Measurements from ENCODE around the gene KAZALD1. TPM values are rescaled to one million over a fixed set of nuclear protein-coding genes. Genes with fewer than 3 reads are reported as not detected.

The KAZALD1 gene
- total RNA-seq, 4 donors from 2014 or later, result 2.2 to 6.1 (median 2.7) TPM

DNA sequence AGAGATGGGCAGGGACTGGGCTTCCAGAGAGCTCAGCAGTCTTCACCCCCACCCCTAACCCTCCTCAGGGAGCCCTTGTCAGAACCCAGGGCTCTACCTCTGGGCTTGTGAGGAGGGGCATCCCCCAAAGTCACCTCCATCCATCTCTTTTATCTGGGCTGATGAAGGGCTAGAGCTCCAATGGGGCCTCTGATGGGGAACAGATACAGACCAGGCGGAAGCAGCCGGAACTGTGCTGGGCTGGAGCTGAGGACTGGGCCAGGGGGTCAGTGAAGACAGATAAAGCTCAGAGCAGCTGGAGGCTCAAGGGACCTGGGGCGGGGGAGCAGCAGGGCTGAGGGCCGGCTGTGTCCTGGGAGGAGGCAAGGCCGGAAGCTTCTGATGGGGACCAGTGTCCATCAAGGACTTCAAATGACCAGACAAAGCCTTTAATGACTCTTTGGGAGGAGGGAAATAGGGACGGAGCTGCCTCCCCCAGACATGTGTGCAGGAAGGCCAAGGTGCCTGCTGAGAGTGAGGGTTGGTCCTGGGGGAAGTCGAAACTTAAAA, 10.2 kb downstream of the KAZALD1 start:
- H3K4me3 ChIP-seq (ENCODE audit: low read depth, poor library complexity, severe bottlenecking), result no peak overlapping the region
- no peak for TF ChIP-seq POLR2A (IDR thresholded peaks at IDR 0.05)
- TF ChIP-seq, protein P1, sequence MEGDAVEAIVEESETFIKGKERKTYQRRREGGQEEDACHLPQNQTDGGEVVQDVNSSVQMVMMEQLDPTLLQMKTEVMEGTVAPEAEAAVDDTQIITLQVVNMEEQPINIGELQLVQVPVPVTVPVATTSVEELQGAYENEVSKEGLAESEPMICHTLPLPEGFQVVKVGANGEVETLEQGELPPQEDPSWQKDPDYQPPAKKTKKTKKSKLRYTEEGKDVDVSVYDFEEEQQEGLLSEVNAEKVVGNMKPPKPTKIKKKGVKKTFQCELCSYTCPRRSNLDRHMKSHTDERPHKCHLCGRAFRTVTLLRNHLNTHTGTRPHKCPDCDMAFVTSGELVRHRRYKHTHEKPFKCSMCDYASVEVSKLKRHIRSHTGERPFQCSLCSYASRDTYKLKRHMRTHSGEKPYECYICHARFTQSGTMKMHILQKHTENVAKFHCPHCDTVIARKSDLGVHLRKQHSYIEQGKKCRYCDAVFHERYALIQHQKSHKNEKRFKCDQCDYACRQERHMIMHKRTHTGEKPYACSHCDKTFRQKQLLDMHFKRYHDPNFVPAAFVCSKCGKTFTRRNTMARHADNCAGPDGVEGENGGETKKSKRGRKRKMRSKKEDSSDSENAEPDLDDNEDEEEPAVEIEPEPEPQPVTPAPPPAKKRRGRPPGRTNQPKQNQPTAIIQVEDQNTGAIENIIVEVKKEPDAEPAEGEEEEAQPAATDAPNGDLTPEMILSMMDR (IDR thresholded peaks at IDR 0.05), result no peak
- WGBS, 2 donors, result 69 to 76% methylated on average over 7 of the region's 7 CpGs
- intact Hi-C loops (cut with DNase I; ENCODE audit: low total_unique reads), result no loop called here
- DNase-seq (ENCODE audit: low spot score in 2 of 2), result no peak

DNA sequence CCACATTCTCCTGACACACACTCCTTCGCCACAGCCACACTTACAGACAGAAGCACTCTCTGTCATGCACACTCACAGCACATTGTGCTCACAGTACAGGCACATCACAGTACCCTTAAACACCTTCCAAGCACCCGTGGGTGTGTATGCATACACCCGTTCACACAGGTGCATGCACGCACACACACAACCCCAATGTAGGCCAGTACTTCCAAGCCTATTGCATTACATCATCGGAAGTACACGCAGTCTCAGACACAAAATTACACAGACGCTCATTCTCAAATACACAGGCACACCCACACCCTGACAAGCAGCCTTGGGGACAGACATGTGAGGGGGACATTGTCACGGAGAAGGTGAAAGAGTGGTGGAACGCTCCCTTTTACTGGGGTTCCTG, 11.1 kb downstream of the KAZALD1 start:
- TF ChIP-seq, protein P1 (IDR thresholded peaks at IDR 0.05), result no peak
- TF ChIP-seq POLR2A (IDR thresholded peaks at IDR 0.05), result no peak
- 56 to 65% methylated on average over 9 of the region's 9 CpGs for WGBS, 2 donors
- intact Hi-C loops (cut with DNase I; ENCODE audit: low total_unique reads), result no loop called here
- no peak for DNase-seq (ENCODE audit: low spot score in 2 of 2)
- no peak overlapping the region for H3K4me3 ChIP-seq (ENCODE audit: low read depth, poor library complexity, severe bottlenecking)

DNA sequence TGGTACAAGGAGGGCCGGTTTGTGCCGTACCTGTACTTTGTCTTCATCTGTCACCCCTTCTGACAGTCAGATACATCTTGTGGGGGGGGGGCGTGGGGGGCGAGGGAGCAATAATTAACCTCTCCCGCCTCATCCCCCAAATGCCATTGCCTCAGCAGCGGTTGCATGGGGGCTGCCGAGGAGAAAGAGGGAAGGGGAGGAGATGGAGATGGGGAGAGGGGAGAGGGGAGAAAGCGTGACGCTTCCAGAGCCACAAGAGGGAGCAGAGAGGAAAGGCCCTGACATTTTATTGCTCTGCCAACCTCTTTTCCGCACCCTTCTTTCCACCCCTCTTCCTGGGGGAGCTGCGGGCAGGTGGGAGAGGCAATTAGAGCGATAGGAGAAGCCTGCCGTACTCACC, 11.8 kb downstream of the KAZALD1 start:
- DNase-seq (ENCODE audit: low spot score in 2 of 2), result no peak
- no peak overlapping the region for H3K4me3 ChIP-seq (ENCODE audit: low read depth, poor library complexity, severe bottlenecking)
- intact Hi-C loops (cut with DNase I; ENCODE audit: low total_unique reads), result no loop called here
- TF ChIP-seq, protein P1 (IDR thresholded peaks at IDR 0.05), result no peak
- TF ChIP-seq POLR2A (IDR thresholded peaks at IDR 0.05), result no peak
- WGBS, 2 donors, result 13 to 18% methylated on average over 13 of the region's 13 CpGs

DNA sequence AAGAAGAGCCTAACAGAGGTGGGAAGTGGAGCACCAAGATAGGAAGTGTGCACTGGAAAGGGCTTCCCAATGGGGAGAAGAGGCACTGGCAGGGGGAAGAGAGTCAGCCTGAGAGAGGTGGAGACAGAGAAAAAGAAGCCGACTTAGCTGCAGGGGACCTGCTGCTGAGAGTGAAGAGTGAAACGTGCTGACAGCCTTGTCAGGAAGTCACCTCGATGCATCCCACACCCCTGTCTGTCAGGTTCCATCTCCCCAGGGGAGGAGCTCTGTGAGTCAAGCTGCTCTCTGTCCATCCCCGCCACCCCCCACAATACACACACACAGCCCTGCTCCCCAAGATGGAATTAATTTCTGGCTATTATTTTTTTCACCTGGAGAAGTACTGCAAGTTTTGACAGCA, 14.0 kb downstream of the KAZALD1 start:
- WGBS, 2 donors, result 8 to 12% methylated on average over 4 of the region's 4 CpGs
- no peak for TF ChIP-seq POLR2A (IDR thresholded peaks at IDR 0.05)
- TF ChIP-seq, protein P1 (IDR thresholded peaks at IDR 0.05), result no peak
- intact Hi-C loops (cut with DNase I; ENCODE audit: low total_unique reads), result no loop called here
- H3K4me3 ChIP-seq (ENCODE audit: low read depth, poor library complexity, severe bottlenecking), result no peak overlapping the region
- no peak for DNase-seq (ENCODE audit: low spot score in 2 of 2)

DNA sequence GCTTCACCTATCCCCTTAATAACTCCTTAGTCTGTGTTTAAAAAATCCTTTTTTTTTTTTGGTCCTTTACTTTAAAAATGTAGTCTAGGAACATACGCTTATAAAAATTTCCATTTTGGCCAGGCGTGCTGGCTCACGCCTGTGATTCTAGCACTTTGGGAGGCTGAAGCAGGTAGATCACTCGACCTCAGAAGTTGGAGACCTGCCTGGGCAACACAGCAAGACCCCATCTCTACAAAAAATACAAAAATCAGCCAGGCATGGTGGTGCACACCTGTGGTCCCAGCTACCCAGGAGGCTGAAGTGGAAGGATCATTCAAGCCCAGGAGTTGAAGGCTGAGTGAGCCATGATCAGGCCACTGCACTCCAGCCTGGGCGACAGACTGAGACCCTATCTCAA, 14.8 kb downstream of the KAZALD1 start:
- no peak for DNase-seq (ENCODE audit: low spot score in 2 of 2)
- intact Hi-C loops (cut with DNase I; ENCODE audit: low total_unique reads), result no loop called here
- 74% methylated on average over 5 of the region's 5 CpGs for WGBS, 2 donors
- TF ChIP-seq, protein P1 (IDR thresholded peaks at IDR 0.05), result no peak
- TF ChIP-seq POLR2A (IDR thresholded peaks at IDR 0.05), result no peak
- no peak overlapping the region for H3K4me3 ChIP-seq (ENCODE audit: low read depth, poor library complexity, severe bottlenecking)

DNA sequence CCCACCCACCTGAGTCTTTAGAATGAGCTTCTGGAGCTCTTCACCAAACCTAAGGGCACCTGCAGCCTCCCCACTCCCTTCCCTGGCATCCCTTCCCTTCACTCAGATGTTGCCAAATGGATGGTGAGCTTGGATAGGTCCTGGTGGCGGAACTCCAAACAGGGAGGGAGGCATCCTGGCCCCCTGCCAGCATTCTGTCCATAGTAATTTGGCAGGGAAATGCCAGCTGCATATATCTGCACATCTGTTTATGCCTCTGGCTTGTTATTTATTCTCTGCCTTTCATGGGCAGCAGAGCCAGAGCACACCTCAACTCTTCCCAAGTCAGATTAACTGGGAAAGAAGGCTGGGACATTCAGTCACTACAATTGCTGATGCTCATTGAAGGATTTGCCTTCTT, 18.1 kb downstream of the KAZALD1 start:
- WGBS, 2 donors, result 41 to 50% methylated on average over 1 of the region's 1 CpG
- DNase-seq (ENCODE audit: low spot score in 2 of 2), result no peak
- TF ChIP-seq POLR2A (IDR thresholded peaks at IDR 0.05), result no peak
- TF ChIP-seq, protein P1 (IDR thresholded peaks at IDR 0.05), result no peak
- H3K4me3 ChIP-seq (ENCODE audit: low read depth, poor library complexity, severe bottlenecking), result no peak overlapping the region
- intact Hi-C loops (cut with DNase I; ENCODE audit: low total_unique reads), result no loop called here

Measured in lower leg skin (tissue), 4 donors.